Neutrophil (primary cell): ENCODE data around the gene ATG2A.

Experiments used
- H3K27ac ChIP-seq: fragments of 200-600 bp; sonication (generic); 2 replicates; pipeline ENCODE4 v1.5.1; 2016; ENCODE audit warnings: mild to moderate bottlenecking, moderate library complexity
- H3K27me3 ChIP-seq: fragments of 200-600 bp; sonication (generic); 2 replicates; pipeline ENCODE4 v1.6.0; 2016; ENCODE audit warnings: mild to moderate bottlenecking
- H3K36me3 ChIP-seq: fragments of 200-600 bp; sonication (generic); 2 replicates; pipeline ENCODE4 v1.5.1; 2017
- H3K4me1 ChIP-seq, 2 experiments: fragments of 200-600 bp in 1 of 2; sonication (generic) in 1 of 2; 1 replicate in 1 of 2; 2 replicates in 1 of 2; pipeline versions ENCODE4 v1.5.1 to v1.6.1; 2013 to 2016; ENCODE audit warnings: low read depth in 1 of 2, low read length in 1 of 2, mild to moderate bottlenecking in 1 of 2, moderate library complexity in 1 of 2; ENCODE audit not compliant: control insufficient read depth in 1 of 2, insufficient read depth in 1 of 2
- H3K4me3 ChIP-seq, 2 experiments: fragments of 200-600 bp in 1 of 2; sonication (generic) in 1 of 2; 1 replicate in 1 of 2; 2 replicates in 1 of 2; pipeline ENCODE4 v1.5.1; 2013 to 2016; ENCODE audit warnings: low read depth in 1 of 2, low read length in 1 of 2, mild to moderate bottlenecking in 1 of 2, moderate library complexity in 1 of 2
- H3K9me3 ChIP-seq: fragments of 200-600 bp; sonication (generic); 2 replicates; pipeline ENCODE4 v1.5.1; 2016
- CTCF ChIP-seq: fragments of 200-600 bp; sonication (generic); IDR thresholded peaks from 2 replicates; pipeline ENCODE4 v1.5.1; 2016; ENCODE audit warnings: antibody characterized with exemption

Gene ATG2A

GRCh38 chr11:64908766-64909165 lies 8.2 kb downstream of the ATG2A start:
- no peaks in the 10 kb centered on the region for H3K27me3 ChIP-seq
- H3K9me3 ChIP-seq: peaks cover 8% of the 10 kb centered on the region
- peak overlapping the region; percentile 18 for H3K27ac ChIP-seq
- H3K36me3 ChIP-seq: peaks cover 100% of the 10 kb centered on the region
- H3K4me1 ChIP-seq: no peaks in the 10 kb centered on the region
- no peak overlapping the region for H3K4me3 ChIP-seq
- TF ChIP-seq CTCF: no peak

GRCh38 chr11:64906314-64906635 lies 10.7 kb downstream of the ATG2A start:
- H3K27ac ChIP-seq: no peak overlapping the region
- H3K36me3 ChIP-seq: peaks cover 100% of the 10 kb centered on the region
- no peaks in the 10 kb centered on the region for H3K4me1 ChIP-seq
- no peak for TF ChIP-seq CTCF
- H3K4me3 ChIP-seq: no peak overlapping the region
- H3K9me3 ChIP-seq: peaks cover 8% of the 10 kb centered on the region
- H3K27me3 ChIP-seq: no peaks in the 10 kb centered on the region

- Histone ChIP-seq H3K4me1 (no peaks in the 10 kb centered on the region), H3K9me3 (peaks cover 8% of the 10 kb centered on the region), H3K27ac (no peak overlapping the region), H3K4me3 (no peak overlapping the region), H3K36me3 (peaks cover 100% of the 10 kb centered on the region), H3K27me3 (no peaks in the 10 kb centered on the region)
- no peak for TF ChIP-seq CTCF
These were observed 11.3 kb downstream of the ATG2A start for GRCh38 chr11:64905516-64906313.

- no peak for TF ChIP-seq CTCF
- peaks cover 100% of the 10 kb centered on the region for H3K36me3 ChIP-seq
- H3K4me3 ChIP-seq: no peak overlapping the region
- no peaks in the 10 kb centered on the region for H3K27me3 ChIP-seq
- H3K4me1 ChIP-seq: no peaks in the 10 kb centered on the region
- peaks cover 8% of the 10 kb centered on the region for H3K9me3 ChIP-seq
- H3K27ac ChIP-seq: no peak overlapping the region
These were observed 13.6 kb downstream of the ATG2A start for GRCh38 chr11:64903291-64903833.

GRCh38 chr11:64902102-64902900 lies 14.7 kb downstream of the ATG2A start:
- TF ChIP-seq CTCF: no peak
- no peak overlapping the region for H3K4me3 ChIP-seq
- H3K9me3 ChIP-seq: peaks cover 6% of the 10 kb centered on the region
- no peaks in the 10 kb centered on the region for H3K27me3 ChIP-seq
- H3K27ac ChIP-seq: no peak overlapping the region
- peaks cover 100% of the 10 kb centered on the region for H3K36me3 ChIP-seq
- H3K4me1 ChIP-seq: no peaks in the 10 kb centered on the region
